Loucy (cell line): ENCODE data around the gene LOXHD1.

ENCODE experiments used
- CTCF ChIP-seq: fragments of 200-600 bp; sonication (generic); conservative IDR thresholded peaks from 2 replicates; pipeline ENCODE4 v1.5.1; 2014; ENCODE audit warnings: mild to moderate bottlenecking, antibody characterized with exemption, low read length
- EZH2phosphoT487 ChIP-seq: fragments of 200-600 bp; IDR thresholded peaks from 2 replicates; pipeline ENCODE4 v1.6.1; 2018; ENCODE audit warnings: antibody characterized with exemption, mild to moderate bottlenecking, moderate library complexity, borderline replicate concordance

GRCh38 chr18:46683252-46683651, 26.2 kb upstream of the LOXHD1 start:
- no peak for TF ChIP-seq CTCF
- TF ChIP-seq EZH2phosphoT487: no peak
